GM19193 (cell line): ENCODE data around the gene PLA2G4F.

Experiments used
- POLR2A ChIP-seq: IDR thresholded peaks from 4 replicates; pipeline ENCODE4 v1.6.1; 2011; ENCODE audit not compliant: insufficient read depth, insufficient read length; ENCODE audit errors: extremely low read depth

PLA2G4F gene

DNA sequence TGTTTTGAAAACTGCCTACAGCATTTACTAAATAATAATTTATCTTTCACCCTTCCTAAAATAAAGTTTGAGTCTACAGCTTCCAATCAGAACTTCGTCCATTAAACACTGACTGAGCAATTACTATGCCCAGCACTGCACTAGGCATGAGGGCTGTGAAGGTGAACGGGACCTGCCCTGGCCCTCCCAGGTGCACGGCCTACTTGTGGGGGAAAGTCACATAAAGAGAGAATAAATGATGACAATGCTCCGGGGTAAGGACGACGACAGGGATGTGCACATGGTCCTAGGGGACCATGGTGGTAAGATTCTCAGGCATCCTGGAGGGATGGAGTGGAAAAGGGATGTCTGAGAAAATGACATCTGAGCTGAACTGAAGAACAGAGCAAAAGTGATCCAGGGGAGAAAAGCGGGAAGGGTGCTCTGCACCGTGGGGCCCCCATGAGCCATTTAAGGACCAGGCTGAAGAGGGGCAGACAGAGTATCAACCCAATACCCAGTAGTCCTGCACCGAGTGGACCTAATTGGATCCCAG, 11.5 kb downstream of the PLA2G4F start:
- no peak for TF ChIP-seq POLR2A

DNA sequence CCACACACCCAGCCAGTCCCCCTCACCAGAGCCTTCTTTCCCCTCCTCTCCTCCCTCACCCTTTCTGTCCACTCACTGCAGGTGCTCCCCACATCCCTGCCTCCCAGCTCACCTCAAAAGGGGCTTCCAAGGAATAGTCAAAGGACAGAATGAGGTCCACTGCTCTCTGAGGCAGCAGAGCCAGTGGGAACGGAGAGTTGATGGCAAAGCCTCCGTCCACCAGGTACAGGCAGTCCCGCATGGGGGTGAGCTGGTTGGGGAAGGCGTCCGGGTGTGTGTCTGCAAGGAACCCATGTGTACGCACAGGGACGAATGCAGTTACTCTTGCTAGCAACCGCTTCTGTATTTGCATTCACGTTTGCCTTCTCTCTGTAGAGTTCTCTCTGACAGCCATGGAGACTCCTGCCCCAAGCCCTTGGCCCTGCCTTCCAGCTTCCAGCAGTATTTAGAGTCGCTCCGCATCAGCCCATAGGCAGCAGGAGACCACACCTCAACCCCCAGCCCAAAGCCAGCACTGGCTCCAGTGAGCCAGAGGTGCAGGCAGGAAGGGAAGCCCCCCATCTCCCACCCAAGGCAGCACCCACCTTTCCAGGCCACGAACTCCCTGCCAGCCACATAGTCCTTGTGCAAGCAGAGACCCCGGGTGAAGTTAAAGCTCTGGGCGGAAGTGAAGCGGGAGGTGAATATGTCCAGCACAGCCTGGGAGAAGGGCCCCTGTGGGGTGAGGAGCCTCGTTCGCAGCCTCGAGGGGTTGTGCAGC, 12.4 kb downstream of the PLA2G4F start:
- TF ChIP-seq POLR2A = no peak

DNA sequence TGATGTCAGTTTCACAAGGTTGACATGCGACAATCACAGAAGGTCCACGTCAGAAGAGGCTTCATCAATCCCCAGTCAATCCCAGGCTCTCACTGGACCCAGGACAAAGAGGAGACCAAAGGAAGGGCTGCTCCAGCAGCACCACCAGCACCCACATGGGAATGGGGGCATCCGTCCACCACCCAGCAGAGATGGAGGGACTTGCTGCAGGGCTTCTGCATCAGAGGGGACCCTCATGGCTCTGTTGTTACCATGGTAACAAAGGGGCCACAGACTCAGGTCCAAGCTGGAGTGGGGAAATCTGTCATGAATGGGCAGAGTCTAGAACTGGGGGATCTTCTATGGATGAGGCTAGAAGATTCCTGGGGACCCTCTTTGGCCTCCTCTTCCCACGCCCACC, 13.1 kb downstream of the PLA2G4F start:
- TF ChIP-seq POLR2A = no peak

DNA sequence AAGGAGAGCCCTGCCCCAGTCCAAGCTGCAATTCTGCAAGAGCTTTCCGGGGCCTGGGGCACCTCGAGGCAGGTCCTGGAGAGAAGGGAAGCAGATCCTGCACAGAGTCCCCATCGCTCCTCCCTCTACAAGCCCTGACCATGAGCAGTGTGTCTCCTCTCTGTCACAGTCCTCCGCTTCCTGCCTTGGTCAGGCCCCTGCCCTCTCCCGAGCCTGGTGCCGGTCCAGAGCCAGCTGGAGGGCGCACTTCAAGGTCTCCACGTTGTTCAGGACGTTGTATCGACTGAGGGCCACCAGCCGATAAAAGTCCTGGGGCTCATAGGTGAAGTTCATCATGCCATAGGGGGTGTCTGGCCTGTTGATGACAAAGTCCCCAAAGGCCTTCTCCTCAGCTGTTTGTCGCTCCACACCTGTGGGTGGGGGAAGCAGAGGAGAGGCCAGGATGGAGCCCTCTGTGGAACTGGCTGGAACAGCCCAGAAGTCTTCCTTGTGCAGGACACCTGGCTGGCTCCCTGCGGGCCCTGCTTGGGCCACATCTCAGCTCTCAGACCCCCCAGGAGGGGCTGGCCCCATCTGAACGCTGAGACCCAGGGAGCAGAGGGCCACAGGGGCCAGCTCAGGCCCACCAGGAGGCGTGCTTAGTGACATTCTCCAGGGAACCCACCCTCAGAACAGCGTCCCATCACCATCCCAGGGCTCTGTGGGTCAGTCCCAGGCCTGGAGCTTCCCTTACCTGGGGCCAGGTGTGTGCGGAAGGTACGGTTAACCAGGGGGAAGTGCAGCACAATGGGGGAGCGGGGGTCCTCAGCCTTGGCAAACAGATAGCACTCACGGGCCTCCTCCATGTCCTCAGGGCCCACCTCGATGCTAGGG, 14.4 kb downstream of the PLA2G4F start:
- no peak for TF ChIP-seq POLR2A

- TF ChIP-seq POLR2A = no peak
Measured at GRCh38 chr15:42141246-42141645, 15.2 kb downstream of the PLA2G4F start.

DNA sequence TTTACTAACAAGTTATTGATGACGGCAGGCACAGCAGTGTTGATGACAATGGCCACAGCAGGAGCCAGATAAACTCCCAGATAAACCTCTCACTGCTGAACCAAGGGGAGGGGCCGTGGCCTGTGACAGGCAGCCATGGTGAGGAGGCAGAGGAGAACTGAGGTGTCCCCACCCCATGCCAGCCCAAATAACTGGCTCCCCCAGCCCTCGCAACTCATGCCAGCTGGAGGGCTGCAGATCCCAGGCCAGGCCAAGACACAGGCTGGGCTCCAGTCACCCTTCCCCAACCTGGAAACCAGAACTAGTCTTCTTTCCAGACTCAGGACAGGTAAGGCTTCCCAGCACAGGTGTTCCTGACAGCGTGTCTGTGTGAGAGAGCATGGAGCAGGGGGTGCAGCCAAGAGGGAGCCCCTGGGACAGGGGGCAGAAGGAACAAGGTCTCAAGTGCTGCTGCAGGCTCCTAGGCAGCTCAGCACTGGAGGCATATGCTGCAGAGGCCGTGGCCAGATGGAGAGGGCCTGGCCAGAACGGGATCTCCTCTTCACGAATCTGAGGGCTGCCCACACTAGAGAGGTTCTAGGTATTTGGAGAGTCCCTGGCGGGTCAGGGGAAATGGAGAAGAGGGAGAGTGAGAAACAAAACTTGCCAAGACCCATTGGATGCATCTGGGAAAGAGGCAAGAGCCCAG, 15.9 kb downstream of the PLA2G4F start:
- no peak for TF ChIP-seq POLR2A

GRCh38 chr15:42139596-42139995, 16.8 kb downstream of the PLA2G4F start:
- no peak for TF ChIP-seq POLR2A

DNA sequence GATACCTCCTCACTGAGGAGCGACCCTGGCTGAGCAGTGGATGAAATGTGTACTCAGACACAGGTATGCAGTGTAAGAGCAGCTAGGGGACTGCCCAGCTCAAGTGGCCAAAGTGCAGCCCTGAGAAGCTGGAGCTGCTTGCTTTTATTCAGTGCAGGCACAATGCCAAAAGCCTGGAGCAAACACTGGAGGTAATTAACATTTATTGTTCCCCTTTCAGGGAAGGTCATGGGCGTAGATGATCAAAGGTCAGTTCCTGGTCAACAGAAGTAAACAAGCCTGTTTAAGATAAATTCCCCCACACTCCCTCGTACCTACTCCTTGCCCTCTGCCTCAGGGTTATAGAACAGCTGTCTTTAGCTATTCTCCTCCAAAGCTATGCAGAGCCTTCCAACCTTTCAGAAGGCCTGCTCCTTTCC, 17.5 kb downstream of the PLA2G4F start:
- no peak for TF ChIP-seq POLR2A

DNA sequence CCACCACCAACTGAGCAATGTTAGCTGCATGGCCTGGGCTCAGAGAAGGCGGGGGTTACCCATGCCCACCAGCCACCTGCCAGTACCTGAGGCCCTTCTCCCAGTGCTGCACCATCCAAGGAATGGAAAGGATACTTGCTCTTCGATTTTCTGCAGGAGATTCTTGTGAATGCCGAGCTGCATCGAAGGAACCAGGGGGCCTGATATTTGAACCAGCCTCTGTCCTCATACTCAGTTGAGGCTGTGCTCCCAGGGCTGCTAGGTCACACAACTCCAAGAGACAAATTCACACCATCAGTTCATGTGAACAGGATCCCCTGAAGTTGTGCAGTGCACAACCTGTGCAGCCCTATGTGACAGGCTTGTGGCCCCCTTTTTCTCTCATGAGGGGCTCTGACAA, 18.0 kb downstream of the PLA2G4F start:
- TF ChIP-seq POLR2A = no peak

DNA sequence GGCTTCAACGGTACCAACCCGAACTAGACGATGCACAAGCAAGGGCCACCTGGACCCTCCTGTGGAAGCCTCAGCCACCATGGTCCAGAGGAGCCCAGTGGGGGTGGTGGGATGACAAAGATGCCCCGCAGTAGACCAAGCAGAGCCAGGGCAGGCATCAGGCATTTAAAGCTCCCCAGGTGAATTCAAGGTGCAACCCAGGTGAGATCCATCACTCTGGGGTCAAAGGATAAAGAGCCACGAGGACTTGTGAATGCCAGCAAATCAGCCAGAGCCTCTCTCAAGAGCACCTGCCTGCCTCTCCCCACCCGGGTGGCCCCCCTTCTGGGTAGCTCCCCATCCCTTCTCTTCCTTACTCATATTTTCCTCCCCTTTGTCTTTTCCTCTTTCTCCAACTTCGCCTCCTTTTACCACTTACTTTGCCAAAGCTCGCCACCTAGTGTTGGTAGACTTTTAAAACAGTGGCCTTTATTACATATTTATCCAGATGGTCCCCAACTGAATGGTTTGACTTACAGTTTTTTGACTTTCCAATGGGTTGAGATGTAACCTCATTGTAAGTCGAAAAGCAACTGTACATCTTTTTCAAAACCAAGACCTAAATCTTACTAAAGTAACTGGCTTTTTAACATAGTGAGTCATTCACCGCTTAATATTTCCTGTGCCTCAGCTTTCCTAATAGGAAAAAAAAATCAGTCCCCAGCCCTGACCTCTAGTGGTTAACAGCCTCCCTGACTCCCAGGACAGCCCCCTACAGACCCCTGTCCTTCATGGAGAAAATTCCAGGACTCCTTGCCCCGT, 18.8 kb downstream of the PLA2G4F start:
- TF ChIP-seq POLR2A = no peak

- TF ChIP-seq POLR2A = no peak
Measured at GRCh38 chr15:42136513-42136912, 19.9 kb downstream of the PLA2G4F start.

- TF ChIP-seq POLR2A = no peak
Measured at GRCh38 chr15:42135351-42135750, 21.1 kb downstream of the PLA2G4F start.

DNA sequence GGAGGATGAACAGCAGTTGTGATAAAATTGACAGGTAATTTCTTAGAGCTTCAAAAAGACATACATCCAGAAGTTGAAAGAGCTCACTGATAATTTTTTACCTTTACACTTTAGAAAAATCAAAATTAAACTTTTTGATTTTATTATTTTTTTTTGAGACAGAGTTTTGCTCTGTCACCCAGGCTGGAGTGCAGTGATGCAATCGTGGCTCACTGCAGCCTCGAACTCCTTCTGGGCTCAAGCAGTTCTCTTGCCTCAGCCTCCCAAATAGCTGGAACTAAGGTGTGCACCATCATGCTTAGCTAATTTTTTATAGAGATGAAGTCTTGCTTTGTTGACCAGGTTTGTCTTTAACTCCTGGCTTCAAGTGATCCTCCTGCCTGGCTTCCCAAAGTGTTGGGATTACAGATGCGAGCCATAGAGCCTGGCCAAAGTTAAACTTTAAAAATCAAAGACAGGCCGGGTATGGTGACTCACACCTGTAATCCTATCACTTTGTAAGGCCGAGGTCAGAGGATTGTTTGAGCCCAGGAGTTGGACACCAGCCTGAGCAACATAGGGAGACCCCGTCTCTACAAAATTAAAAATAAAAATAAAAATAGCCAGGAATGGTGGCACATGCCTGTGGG, 21.7 kb downstream of the PLA2G4F start:
- TF ChIP-seq POLR2A = no peak

DNA sequence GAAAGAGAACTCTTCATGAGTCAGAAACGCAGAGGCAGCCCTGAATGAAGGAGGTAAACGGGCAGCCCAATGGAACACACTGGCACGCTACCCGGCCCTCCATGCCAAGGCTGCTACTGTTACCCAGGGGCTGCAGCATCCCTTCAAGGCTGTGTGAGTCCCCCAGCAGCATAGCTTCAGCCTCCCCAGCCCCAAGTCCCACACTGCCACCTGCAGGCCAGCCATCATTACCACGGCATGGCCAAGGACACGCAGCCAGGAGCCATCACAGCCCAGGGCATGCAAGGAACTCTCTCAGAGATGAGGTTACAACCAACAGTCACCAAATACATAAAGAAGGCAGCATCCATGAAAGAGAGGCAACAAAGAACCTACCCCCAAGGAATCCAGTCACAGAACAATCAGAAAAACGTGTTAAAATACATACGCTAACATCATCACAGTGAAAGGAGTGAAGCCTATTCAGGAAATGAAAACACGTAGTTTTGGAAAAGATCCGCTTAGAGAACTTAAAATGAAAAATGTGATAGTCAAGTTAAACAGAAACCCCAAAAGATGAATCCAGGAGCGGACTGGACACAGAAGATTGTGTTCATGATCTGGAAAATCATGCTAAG, 22.4 kb downstream of the PLA2G4F start:
- TF ChIP-seq POLR2A = no peak

DNA sequence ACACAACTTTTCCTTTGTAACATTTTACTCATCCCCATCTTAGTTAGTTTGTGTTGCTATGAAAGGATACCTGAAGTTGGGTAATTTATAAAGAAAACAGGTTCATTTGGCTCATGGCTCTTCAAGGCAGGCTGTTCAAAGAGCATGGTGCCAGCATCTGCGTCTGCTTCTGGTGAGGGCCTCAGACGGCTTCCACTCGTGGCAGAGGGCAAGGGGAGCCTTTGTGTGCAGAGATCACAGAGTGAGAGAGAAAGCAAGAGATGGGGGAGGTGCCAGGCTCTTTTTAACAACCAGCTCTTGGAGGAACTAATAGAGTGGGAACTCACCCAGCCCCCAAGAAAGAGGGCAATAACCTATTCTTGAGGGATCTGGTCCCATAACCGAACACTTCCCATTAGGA, 23.1 kb downstream of the PLA2G4F start:
- TF ChIP-seq POLR2A = no peak
